ENCODE data around the gene MERTK.
"Not testable (repeated sequence)": the region's sequence is repeated elsewhere in the genome, so short reads cannot be mapped to it uniquely, and the experiment has no call there.

MERTK gene

DNA sequence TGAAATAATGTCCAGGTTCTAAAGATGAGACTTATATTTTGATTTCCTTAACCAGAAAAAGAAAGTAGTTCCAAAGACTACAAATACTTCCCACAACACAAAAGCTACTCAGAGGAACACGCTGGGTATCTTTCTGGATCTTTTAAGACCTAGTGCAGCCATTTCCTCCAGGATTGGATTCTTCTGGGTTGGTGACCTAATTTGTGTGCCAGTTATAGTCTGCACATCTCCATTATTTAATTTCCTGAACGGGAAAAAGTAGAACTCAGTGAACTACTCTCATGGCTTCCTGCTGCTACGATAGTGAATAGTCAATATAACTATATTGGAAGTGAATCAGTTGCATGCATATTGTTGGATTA, 158.2 kb downstream of the MERTK start:
- no peak overlapping the region for H3K27ac ChIP-seq (ENCODE audit: low read depth, low read length)
- no peaks in the 10 kb centered on the region for H3K27me3 ChIP-seq (ENCODE audit: control insufficient read depth, insufficient read depth, low read length)
- peaks cover 5% of the 10 kb centered on the region; the same call in 1 of the 2 replicates for H3K36me3 ChIP-seq (ENCODE audit: control insufficient read depth, insufficient read depth, low read length)
- no peaks in the 10 kb centered on the region for H3K9me3 ChIP-seq (ENCODE audit: control insufficient read depth, insufficient read depth, low read length)
- H3K4me1 ChIP-seq (ENCODE audit: control insufficient read depth, insufficient read depth, low read length), result peaks cover 15% of the 10 kb centered on the region
- peak overlapping the region; percentile 88; the same call in 1 of the 2 replicates for H3K9ac ChIP-seq (ENCODE audit: low read depth, low read length)
- H3K4me3 ChIP-seq (ENCODE audit: low read depth, low read length), result peak overlapping the region; percentile 75

GRCh38 chr2:112059671-112060070, 161.3 kb downstream of the MERTK start:
- H3K9ac ChIP-seq (ENCODE audit: low read depth, low read length), result no peak overlapping the region
- peaks cover 17% of the 10 kb centered on the region; the same call in 1 of the 2 replicates for H3K36me3 ChIP-seq (ENCODE audit: control insufficient read depth, insufficient read depth, low read length)
- H3K4me3 ChIP-seq (ENCODE audit: low read depth, low read length), result no peak overlapping the region
- H3K4me1 ChIP-seq (ENCODE audit: control insufficient read depth, insufficient read depth, low read length), result peaks cover 11% of the 10 kb centered on the region
- no peaks in the 10 kb centered on the region for H3K27me3 ChIP-seq (ENCODE audit: control insufficient read depth, insufficient read depth, low read length)
- no peaks in the 10 kb centered on the region for H3K9me3 ChIP-seq (ENCODE audit: control insufficient read depth, insufficient read depth, low read length)
- H3K27ac ChIP-seq (ENCODE audit: low read depth, low read length), result no peak overlapping the region

DNA sequence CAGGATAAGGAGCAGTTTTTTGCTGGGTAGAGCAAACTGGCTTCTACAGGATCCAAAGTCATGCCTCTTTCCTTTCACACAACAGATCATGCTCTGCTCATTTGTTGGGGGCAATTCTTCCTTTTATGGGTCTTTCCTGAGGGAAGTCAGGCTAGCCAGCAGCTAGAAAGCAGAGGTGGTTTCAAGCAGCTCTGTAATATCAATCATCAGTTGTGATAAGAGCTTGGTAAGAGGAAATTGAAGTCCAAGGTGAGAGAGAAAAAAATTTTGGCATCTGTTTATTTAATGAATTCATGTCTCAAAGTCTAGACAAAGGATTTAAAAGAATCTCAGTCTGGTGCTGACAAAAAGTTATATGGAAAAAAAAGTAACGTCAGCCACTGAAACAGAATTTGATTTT, 162.9 kb downstream of the MERTK start:
- H3K36me3 ChIP-seq (ENCODE audit: control insufficient read depth, insufficient read depth, low read length), result peaks cover 24% of the 10 kb centered on the region
- H3K27me3 ChIP-seq (ENCODE audit: control insufficient read depth, insufficient read depth, low read length), result no peaks in the 10 kb centered on the region
- H3K27ac ChIP-seq (ENCODE audit: low read depth, low read length), result no peak overlapping the region
- no peak overlapping the region for H3K4me3 ChIP-seq (ENCODE audit: low read depth, low read length)
- no peaks in the 10 kb centered on the region for H3K9me3 ChIP-seq (ENCODE audit: control insufficient read depth, insufficient read depth, low read length)
- H3K9ac ChIP-seq (ENCODE audit: low read depth, low read length), result no peak overlapping the region
- peaks cover 10% of the 10 kb centered on the region for H3K4me1 ChIP-seq (ENCODE audit: control insufficient read depth, insufficient read depth, low read length)

DNA sequence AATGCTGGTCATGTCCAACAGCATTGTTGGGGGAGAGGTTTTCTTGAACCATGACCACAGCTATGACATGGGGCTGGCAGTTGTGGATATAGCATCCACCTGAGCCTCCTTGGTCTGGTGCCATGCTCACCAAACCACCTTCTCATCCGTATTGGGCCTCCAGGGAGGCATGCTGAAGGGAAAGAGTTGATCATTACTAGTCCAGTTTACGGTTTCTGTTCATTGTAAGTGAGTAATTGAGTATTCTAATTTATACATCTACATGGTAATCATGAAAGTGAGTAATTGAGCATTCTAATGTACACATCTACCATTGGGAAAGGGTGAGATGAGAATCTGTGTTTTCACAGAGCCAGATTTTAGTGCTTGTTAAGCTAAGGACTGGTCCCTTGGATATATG, 163.4 kb downstream of the MERTK start:
- Histone ChIP-seq H3K9me3 (ENCODE audit: control insufficient read depth, insufficient read depth, low read length) (no peaks in the 10 kb centered on the region), H3K27me3 (ENCODE audit: control insufficient read depth, insufficient read depth, low read length) (no peaks in the 10 kb centered on the region), H3K4me1 (ENCODE audit: control insufficient read depth, insufficient read depth, low read length) (peaks cover 4% of the 10 kb centered on the region), H3K4me3 (ENCODE audit: low read depth, low read length) (no peak overlapping the region), H3K36me3 (ENCODE audit: control insufficient read depth, insufficient read depth, low read length) (peaks cover 28% of the 10 kb centered on the region), H3K9ac (ENCODE audit: low read depth, low read length) (no peak overlapping the region), H3K27ac (ENCODE audit: low read depth, low read length) (no peak overlapping the region)

DNA sequence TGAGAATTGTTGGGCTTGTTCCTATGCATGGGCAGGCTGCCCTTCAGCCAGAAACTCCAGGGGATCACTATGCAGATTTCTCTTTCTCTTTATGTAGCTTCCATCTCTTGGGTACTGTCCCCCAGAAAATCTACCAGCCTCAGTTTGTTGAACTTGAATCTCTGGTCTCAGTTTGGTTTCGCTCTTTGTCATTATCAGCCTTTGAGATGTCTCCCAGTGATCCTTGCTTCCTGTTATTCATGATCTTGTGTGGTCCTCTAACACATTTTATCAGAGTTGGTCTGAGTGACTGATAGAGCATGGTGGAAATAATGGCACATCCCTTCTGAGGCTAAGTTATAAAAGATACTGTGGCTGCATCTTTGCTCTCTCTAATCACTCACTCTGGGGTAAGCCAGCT, 164.5 kb downstream of the MERTK start:
- Histone ChIP-seq H3K4me3 (ENCODE audit: low read depth, low read length) (no peak overlapping the region), H3K27ac (ENCODE audit: low read depth, low read length) (no peak overlapping the region), H3K36me3 (ENCODE audit: control insufficient read depth, insufficient read depth, low read length) (peaks cover 36% of the 10 kb centered on the region)

DNA sequence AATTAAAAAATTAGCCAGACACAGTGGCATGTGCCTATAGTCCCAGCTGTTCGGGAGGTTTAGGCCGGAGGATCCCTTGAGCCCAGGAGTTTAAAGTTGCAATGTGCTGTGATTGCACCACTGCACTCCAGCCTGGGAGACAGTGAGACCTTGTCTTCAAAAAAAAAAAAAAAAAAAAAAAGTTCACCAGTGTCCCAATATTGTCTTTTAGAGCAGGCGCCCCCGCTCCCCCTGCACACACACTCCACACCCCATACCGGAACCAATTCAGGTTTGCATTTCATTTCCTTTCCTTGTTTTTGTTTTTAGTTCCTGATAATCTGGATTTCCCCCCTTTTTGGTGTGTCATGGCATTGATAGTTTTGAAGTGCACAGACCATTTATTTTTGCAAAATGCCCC, 167.1 kb downstream of the MERTK start:
- no peak overlapping the region for H3K27ac ChIP-seq (ENCODE audit: low read depth, low read length)
- H3K36me3 ChIP-seq (ENCODE audit: control insufficient read depth, insufficient read depth, low read length), result peaks cover 36% of the 10 kb centered on the region
- no peaks in the 10 kb centered on the region for H3K27me3 ChIP-seq (ENCODE audit: control insufficient read depth, insufficient read depth, low read length)
- no peak overlapping the region for H3K9ac ChIP-seq (ENCODE audit: low read depth, low read length)
- no peak overlapping the region for H3K4me3 ChIP-seq (ENCODE audit: low read depth, low read length)
- H3K9me3 ChIP-seq (ENCODE audit: control insufficient read depth, insufficient read depth, low read length), result no peaks in the 10 kb centered on the region
- H3K4me1 ChIP-seq (ENCODE audit: control insufficient read depth, insufficient read depth, low read length), result no peaks in the 10 kb centered on the region; the same call in 1 of the 2 replicates

More for the DNA sequence above, 164.5 kb downstream of the MERTK start:
- Histone ChIP-seq H3K9me3 (ENCODE audit: control insufficient read depth, insufficient read depth, low read length) (no peaks in the 10 kb centered on the region), H3K9ac (ENCODE audit: low read depth, low read length) (no peak overlapping the region), H3K4me1 (ENCODE audit: control insufficient read depth, insufficient read depth, low read length) (peaks cover 2% of the 10 kb centered on the region; the same call in 1 of the 2 replicates), H3K27me3 (ENCODE audit: control insufficient read depth, insufficient read depth, low read length) (no peaks in the 10 kb centered on the region)

- no peaks in the 10 kb centered on the region for H3K27me3 ChIP-seq (ENCODE audit: control insufficient read depth, insufficient read depth, low read length)
- no peak overlapping the region for H3K27ac ChIP-seq (ENCODE audit: low read depth, low read length)
- peaks cover 34% of the 10 kb centered on the region for H3K36me3 ChIP-seq (ENCODE audit: control insufficient read depth, insufficient read depth, low read length)
Measured at GRCh38 chr2:112065966-112066365, 167.6 kb downstream of the MERTK start.

DNA sequence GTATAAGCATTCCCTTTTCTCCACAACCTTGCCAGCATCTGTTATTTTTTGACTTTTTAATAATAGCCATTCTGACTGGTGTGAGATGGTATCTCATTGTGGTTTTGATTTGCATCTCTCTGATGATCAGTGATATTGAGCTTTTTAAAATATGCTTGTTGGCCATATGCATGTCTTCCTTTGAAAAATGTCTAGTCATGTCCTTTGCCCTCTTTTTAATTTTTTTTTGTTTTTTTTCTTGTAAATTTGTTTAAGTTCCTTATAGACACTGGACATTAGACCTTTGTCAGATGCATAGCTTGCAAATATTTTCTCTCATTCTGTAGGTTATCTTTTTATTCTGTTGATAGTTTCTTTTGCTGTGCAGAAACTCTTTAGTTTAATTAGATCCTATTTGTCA, 171.4 kb downstream of the MERTK start:
- not testable (repeated sequence) for H3K4me3 ChIP-seq (ENCODE audit: low read depth, low read length); H3K9ac ChIP-seq (ENCODE audit: low read depth, low read length); H3K9me3 ChIP-seq (ENCODE audit: control insufficient read depth, insufficient read depth, low read length); H3K27ac ChIP-seq (ENCODE audit: low read depth, low read length); H3K4me1 ChIP-seq (ENCODE audit: control insufficient read depth, insufficient read depth, low read length); H3K27me3 ChIP-seq (ENCODE audit: control insufficient read depth, insufficient read depth, low read length)
- peaks cover 18% of the 10 kb centered on the region for H3K36me3 ChIP-seq (ENCODE audit: control insufficient read depth, insufficient read depth, low read length)

More at GRCh38 chr2:112065966-112066365, 167.6 kb downstream of the MERTK start:
- H3K4me1 ChIP-seq (ENCODE audit: control insufficient read depth, insufficient read depth, low read length), result no peaks in the 10 kb centered on the region; the same call in 1 of the 2 replicates
- no peak overlapping the region for H3K9ac ChIP-seq (ENCODE audit: low read depth, low read length)
- no peaks in the 10 kb centered on the region for H3K9me3 ChIP-seq (ENCODE audit: control insufficient read depth, insufficient read depth, low read length)
- no peak overlapping the region for H3K4me3 ChIP-seq (ENCODE audit: low read depth, low read length)

- Histone ChIP-seq H3K9me3 (ENCODE audit: control insufficient read depth, insufficient read depth, low read length) (no peaks in the 10 kb centered on the region), H3K27me3 (ENCODE audit: control insufficient read depth, insufficient read depth, low read length) (no peaks in the 10 kb centered on the region), H3K36me3 (ENCODE audit: control insufficient read depth, insufficient read depth, low read length) (no peaks in the 10 kb centered on the region; the same call in none of the 2 replicates), H3K4me3 (ENCODE audit: low read depth, low read length) (no peak overlapping the region), H3K4me1 (ENCODE audit: control insufficient read depth, insufficient read depth, low read length) (no peaks in the 10 kb centered on the region), H3K27ac (ENCODE audit: low read depth, low read length) (no peak overlapping the region), H3K9ac (ENCODE audit: low read depth, low read length) (no peak overlapping the region)
Measured at GRCh38 chr2:112073875-112074274, 175.5 kb downstream of the MERTK start.

DNA sequence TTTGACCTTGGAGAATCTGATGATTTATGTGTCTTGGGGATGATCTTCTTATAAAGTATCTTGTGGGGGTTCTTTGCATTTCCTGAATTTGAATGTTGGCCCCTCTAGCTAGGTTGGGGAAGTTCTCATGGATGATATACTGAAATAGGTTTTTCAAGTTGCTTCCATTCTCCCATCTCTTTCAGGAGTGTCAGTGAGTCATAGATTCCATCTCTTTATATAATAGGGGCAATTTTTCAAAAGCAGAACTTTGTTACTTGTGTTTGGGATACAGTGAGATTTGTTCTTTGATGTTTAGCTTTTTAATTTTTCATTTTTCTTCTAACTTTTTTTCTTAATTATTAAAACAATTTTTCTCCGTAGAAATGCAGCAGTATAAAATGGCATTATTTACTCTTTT, 176.1 kb downstream of the MERTK start:
- H3K4me1 ChIP-seq (ENCODE audit: control insufficient read depth, insufficient read depth, low read length), result no peaks in the 10 kb centered on the region
- no peak overlapping the region for H3K27ac ChIP-seq (ENCODE audit: low read depth, low read length)
- H3K4me3 ChIP-seq (ENCODE audit: low read depth, low read length), result no peak overlapping the region
- no peaks in the 10 kb centered on the region for H3K9me3 ChIP-seq (ENCODE audit: control insufficient read depth, insufficient read depth, low read length)
- no peaks in the 10 kb centered on the region for H3K27me3 ChIP-seq (ENCODE audit: control insufficient read depth, insufficient read depth, low read length)
- H3K36me3 ChIP-seq (ENCODE audit: control insufficient read depth, insufficient read depth, low read length), result no peaks in the 10 kb centered on the region; the same call in none of the 2 replicates
- H3K9ac ChIP-seq (ENCODE audit: low read depth, low read length), result no peak overlapping the region

- H3K36me3 ChIP-seq (ENCODE audit: control insufficient read depth, insufficient read depth, low read length), result no peaks in the 10 kb centered on the region; the same call in none of the 2 replicates
- no peak overlapping the region for H3K9ac ChIP-seq (ENCODE audit: low read depth, low read length)
- no peaks in the 10 kb centered on the region for H3K9me3 ChIP-seq (ENCODE audit: control insufficient read depth, insufficient read depth, low read length)
Measured at GRCh38 chr2:112075490-112076260, 177.3 kb downstream of the MERTK start.

More at GRCh38 chr2:112075490-112076260, 177.3 kb downstream of the MERTK start:
- H3K4me1 ChIP-seq (ENCODE audit: control insufficient read depth, insufficient read depth, low read length), result no peaks in the 10 kb centered on the region
- H3K27ac ChIP-seq (ENCODE audit: low read depth, low read length), result no peak overlapping the region
- H3K27me3 ChIP-seq (ENCODE audit: control insufficient read depth, insufficient read depth, low read length), result no peaks in the 10 kb centered on the region
- H3K4me3 ChIP-seq (ENCODE audit: low read depth, low read length), result no peak overlapping the region
